Right kidney (tissue), 1 donor: ENCODE measurements around the gene PLXDC1.

ENCODE experiments used
- DNase-seq: peaks from one replicate; pipeline ENCODE4 v3.0.0-alpha.2; 2016

The PLXDC1 gene

DNA sequence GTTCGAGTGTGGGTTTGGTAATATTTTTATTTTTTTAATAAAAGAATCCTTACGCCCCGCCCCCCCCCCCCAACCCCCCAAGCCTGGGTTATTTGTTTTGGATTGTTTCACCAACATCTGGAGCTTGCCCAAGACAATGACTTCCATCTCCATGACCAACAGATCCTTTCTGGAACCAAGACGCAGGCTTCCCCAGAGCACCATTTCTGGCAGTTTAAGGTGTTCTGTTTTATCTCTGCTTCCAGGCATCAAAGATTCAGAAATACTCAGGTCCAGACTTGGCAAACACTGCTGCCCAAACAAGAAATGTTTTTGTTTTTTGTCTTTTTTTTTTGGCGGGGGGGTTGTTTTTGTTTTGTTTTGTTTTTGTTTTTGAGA is 56.1 kb downstream of the PLXDC1 start:
- no peak for DNase-seq

- DNase-seq, result no peak
These were observed 56.7 kb downstream of the PLXDC1 start for GRCh38 chr17:39094607-39095308.

GRCh38 chr17:39092692-39093230 is 58.7 kb downstream of the PLXDC1 start:
- no peak for DNase-seq

GRCh38 chr17:39090908-39091665 is 60.4 kb downstream of the PLXDC1 start:
- DNase-seq, result peak; percentile 18

DNA sequence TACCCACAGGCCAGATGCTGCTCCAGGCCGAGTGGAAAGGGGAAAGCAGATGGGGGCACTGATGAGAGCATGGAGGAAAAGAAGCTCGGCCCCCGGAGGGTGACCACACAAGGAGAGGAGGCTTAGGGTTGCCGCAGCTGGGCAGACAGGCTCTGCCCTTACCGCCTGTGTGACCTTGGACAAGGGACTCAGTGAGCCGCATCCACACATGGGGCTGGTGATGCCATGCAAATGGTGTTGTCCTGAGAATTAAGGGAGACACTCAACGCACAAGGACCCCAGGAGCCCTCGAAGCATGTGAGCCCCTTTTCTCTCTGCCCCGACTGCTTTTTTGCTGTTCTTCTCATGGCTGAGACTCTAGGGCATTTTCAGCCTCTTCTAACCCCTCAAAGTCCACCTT is 61.0 kb downstream of the PLXDC1 start:
- no peak for DNase-seq

DNA sequence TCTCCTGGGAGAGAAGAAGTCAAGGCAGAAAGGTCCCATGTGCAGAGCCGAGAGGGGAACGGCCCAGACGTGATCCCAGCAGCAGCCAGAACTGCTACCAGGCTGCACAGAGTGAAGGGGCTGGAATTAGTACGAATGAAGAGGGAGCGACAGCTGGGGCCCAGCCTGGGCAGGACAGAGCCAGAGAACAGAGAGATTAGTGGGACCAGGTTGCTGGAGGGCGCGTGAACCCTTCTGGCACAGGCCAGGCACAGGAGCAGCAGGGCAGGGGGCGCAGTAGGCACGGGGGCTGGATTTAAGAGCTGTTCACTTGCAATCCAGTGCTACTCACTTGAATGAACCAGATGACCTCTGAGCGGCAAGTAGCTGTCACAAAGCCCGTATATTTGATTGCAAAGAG is 66.9 kb downstream of the PLXDC1 start:
- DNase-seq, result no peak

- DNase-seq, result no peak
These were observed 68.2 kb downstream of the PLXDC1 start for GRCh38 chr17:39083270-39083669.

- DNase-seq, result no peak
These were observed 69.0 kb downstream of the PLXDC1 start for GRCh38 chr17:39082482-39082881.

GRCh38 chr17:39081851-39082250 is 69.6 kb downstream of the PLXDC1 start:
- DNase-seq, result no peak

DNA sequence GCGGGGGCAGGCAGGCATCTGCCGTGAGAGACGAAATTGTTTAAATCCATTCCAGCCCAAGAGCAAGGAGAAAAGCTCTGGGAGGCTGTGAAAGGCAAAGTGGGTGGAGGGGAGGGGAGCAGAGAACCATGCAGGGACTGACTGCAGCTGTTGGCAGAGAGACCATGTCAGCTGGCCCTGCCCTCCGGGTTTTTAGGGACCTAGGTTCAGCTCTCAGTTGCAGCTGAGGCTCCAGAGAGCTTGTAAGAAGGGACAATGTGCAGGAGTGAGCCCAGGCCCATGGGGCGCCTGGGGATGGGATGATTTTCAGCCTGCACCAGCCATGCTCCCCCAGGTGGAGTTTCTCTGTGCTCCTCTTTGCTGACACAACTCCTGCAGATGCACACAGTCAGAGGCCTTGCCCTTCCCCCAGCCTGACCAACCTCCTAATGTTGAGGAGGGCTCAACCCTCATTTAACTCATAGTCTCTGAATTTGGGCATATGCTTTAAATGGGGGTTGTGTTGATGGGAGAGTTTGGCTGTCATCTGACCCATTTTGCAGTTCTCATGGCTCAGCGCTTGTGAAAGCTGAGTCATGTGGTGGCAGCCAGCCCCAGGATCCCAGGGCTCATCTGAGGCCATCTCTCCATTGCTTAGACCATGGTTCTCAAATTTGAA is 70.9 kb downstream of the PLXDC1 start:
- DNase-seq, result no peak

DNA sequence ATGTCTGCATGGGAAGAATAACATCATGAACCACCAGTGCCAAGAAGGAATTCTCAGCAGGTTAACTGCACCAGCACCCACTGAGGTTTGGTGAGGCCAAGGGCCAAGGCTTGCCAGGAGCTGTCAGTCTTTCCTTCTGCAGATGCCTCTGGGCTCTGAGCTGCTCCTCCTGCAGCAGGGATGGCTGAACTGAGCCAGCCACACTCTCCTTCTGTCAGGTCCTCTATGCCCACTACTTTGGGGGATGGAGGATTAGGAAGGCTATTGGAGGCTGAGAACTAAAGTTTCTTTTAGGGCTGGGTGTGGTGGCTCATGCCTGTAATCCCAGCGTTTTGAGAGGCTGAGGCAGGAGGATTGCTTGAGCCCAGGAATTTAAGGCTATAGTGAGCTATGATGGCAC is 71.6 kb downstream of the PLXDC1 start:
- no peak for DNase-seq

GRCh38 chr17:39077866-39078265 is 73.6 kb downstream of the PLXDC1 start:
- DNase-seq, result no peak

DNA sequence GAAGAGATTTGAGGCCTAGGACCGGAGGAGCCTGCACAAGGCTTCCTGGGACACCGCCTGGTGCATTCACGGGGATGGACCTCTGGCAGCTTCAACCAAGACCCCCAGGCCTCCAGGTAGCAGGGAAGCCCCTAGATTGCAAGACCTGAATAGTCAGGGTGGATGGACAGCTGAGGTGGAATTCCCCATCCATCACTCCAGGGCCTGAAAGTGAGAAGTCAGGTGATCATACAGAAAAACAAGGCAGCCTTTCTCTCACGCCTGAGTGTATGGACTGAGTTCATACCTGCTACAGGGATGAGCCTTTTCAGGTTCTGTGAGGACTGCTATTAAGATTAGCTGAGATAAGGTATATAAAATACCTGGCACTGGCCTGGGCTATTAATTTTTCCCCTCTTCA is 74.2 kb downstream of the PLXDC1 start:
- no peak for DNase-seq

DNA sequence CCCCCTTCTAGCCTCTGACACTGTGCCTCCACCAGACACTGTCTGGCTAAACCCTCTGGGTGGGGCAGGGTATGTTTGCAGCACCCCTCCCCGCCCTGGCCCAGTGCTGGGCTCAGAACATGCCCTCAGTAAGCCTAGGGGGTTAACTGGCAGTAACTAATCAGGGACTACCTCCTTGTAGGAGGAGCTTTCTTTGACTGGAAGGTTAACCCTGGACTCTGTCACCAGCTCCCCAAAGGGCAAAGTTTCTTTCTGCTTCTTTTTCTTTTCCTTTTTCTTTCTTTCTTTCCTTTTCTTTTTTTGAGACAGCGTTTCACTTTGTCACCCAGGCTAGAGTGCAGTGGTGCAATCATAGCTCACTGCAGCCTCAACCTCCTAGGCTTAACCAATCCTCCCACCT is 76.8 kb downstream of the PLXDC1 start:
- no peak for DNase-seq

DNA sequence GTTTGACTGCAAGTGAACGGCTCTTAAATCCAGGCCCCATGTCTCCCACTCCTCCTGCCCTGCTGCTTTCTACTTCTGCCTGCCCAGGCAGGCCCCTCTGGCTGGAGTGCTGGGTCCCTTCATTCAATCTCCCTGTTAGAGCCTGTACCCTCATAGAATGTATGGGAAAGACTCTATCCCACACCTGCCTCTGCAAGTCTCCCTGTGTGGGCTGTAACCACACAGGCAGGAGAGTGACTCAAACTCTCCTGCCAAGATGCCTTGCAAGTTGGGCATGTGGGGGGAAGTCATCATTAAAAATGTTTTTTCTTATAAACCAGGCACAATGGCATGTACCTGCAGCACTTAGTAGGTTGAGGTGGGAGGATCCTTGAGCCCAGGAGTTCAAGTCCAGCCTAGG is 77.5 kb downstream of the PLXDC1 start:
- no peak for DNase-seq

- DNase-seq, result no peak
These were observed 78.1 kb downstream of the PLXDC1 start for GRCh38 chr17:39073353-39073752.

- no peak for DNase-seq
These were observed 79.9 kb downstream of the PLXDC1 start for GRCh38 chr17:39071573-39071972.

DNA sequence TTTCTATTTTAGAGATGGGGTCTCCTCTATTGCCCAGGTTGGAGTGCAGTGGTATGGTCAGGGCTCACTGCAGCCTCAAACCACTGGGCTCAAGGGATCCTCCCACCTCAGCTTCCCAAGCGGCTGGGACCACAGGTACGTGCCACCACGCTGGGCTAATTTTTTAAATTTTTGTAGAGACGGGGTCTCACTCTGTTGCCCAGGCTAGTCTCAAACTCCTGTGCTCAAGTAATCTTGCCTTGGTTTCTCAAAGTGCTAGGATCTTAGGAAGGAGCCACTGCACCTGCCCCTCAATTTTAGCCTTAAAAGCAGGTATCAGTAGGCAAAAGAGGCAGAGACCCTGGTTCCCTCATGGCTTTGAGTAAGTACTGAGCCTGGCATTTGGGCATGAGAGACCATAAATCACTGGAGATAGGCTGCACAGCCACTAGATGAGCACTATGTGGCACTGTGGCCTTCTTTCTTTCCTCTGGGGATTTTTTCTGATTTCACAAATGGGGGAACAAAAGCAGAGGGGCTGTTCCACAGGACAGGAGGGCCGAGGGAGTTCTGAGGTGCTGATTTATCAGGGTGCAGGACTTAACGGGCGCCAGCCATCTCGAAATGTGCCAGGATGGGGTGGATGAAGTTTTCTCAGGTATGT is 82.2 kb downstream of the PLXDC1 start:
- DNase-seq, result no peak

DNA sequence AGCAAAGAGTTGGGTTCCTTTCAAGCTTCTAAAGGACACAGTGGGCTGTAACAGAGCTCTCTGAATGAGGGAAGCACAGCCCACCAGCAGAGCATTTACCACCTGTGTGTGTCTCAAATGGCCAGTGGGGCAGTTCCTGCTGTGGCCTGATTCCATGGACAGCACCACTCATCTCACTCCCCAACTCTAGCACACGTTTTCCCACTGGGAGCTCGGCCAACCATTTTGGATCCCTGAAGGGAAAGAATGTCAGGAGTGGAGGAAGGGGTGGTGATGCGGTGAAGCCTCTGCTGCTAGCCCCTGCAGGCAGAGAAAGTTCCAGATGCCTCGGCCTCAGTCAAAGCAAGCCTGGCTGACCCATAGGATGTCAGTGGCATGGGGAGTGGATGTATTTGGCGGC is 86.6 kb downstream of the PLXDC1 start:
- DNase-seq, result no peak

- no peak for DNase-seq
These were observed 87.1 kb downstream of the PLXDC1 start for GRCh38 chr17:39064374-39064773.

GRCh38 chr17:39063681-39064069 is 87.8 kb downstream of the PLXDC1 start:
- DNase-seq, result no peak

DNA sequence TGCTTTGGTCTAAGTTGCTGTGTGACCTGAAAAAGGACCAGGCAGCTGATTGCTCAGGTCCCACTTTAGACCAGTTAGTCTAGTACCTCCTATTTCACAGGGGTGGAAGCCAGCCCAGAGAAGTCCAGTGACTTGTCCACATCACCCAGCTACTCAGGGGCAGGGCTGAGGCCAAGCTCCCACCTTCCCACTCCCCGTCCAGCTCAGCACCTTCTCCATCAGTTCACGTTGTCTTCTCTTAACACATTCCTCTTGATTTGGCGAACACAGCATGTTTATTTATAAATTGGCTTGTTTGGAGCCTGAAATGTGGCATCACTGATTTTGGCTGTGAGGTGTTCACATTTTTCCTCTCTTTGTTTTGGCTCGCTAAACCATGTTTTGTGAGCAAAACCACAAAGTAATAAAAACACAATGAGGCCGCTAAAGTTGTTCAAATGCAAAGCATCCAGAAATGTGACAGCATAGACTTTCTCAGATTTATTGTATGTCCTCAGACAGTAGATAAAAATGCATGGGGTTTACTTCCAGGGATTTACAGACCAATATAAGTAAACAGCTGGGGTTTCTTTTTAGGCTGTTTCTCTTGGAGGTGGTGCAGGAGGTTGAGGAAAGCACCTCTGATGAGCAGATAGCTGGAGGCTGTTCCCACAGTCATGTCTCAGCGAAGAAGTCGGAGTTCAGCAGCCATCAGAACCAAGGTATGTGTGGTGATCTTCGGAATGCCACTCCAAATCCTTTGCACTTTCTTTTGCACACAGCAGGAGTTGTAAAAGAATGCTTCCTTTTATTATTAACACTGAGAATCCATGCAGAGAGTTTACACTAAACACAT is 88.4 kb downstream of the PLXDC1 start:
- DNase-seq, result no peak
